Breast epithelium (tissue), 4 donors: ENCODE results near the gene ROCK2. TPM values are rescaled to one million over a fixed set of nuclear protein-coding genes. Genes with fewer than 3 reads are reported as not detected.

Source experiments
- DNase-seq, 2 donors: peaks; one replicate each; pipeline ENCODE4 v3.0.0-alpha.2; 2019; ENCODE audit warnings: low spot score in 2 of 2
- H3K27ac ChIP-seq, 2 donors: fragments of 200-600 bp; sonication (generic) in 1 of 2; one replicate each; pipeline ENCODE4 v1.5.1; 2016 to 2019; ENCODE audit warnings: mild to moderate bottlenecking in 1 of 2
- H3K27me3 ChIP-seq, 2 donors: fragments of 200-600 bp; sonication (generic) in 1 of 2; one replicate each; pipeline versions ENCODE4 v1.5.1 to v1.6.0; 2017 to 2019; ENCODE audit warnings: control low read depth in 1 of 2, mild to moderate bottlenecking in 1 of 2
- H3K36me3 ChIP-seq: fragments of 200-600 bp; one replicate; pipeline ENCODE4 v1.5.1; 2019
- H3K4me1 ChIP-seq, 2 donors: fragments of 200-600 bp; sonication (generic); one replicate each; pipeline ENCODE4 v1.5.1; 2016 to 2019; ENCODE audit warnings: control low read depth in 1 of 2
- H3K4me3 ChIP-seq, 3 donors: fragments of 200-600 bp; sonication (generic); 1 replicate in 2 of 3; 2 replicates in 1 of 3; pipeline ENCODE4 v1.5.1; 2016 to 2019; ENCODE audit warnings: mild to moderate bottlenecking in 3 of 3, moderate library complexity in 2 of 3
- H3K9me3 ChIP-seq, 2 donors: fragments of 200-600 bp; sonication (generic) in 1 of 2; one replicate each; pipeline ENCODE4 v1.5.1; 2016 to 2019; ENCODE audit warnings: control low read depth in 1 of 2
- CTCF ChIP-seq, 3 donors: fragments of 450-650 bp; IDR thresholded peaks; one replicate each; pipeline ENCODE4 v1.5.1; 2016 to 2017; ENCODE audit warnings: antibody characterized with exemption in 3 of 3, mild to moderate bottlenecking in 3 of 3, moderate library complexity in 3 of 3
- POLR2A ChIP-seq: fragments of 450-650 bp; IDR thresholded peaks from one replicate; pipeline ENCODE4 v1.6.1; 2016; ENCODE audit warnings: antibody characterized with exemption, mild to moderate bottlenecking, moderate library complexity
- POLR2AphosphoS5 ChIP-seq, 3 donors: sonication (generic); formaldehyde crosslinking; IDR thresholded peaks; one replicate each; pipeline ENCODE4 v1.6.1; 2017; ENCODE audit warnings: antibody characterized with exemption in 3 of 3
- intact Hi-C: fragments of 100-400 bp; cut with DNase I; formaldehyde crosslinking; loops from one replicate; pipeline ENCODE4 v1.15.1; 2023; ENCODE audit warnings: low total_unique reads
- total RNA-seq, 3 donors: library from RNA; depleted of rRNA; stranded (reverse); fragments of >200 nt; gene quantifications; one replicate each; pipeline ENCODE4 v1.1.0, GENCODE V29; 2016

The ROCK2 gene
- total RNA-seq, 3 donors from 2014 or later = 87.1 to 181 (median 103) TPM

DNA sequence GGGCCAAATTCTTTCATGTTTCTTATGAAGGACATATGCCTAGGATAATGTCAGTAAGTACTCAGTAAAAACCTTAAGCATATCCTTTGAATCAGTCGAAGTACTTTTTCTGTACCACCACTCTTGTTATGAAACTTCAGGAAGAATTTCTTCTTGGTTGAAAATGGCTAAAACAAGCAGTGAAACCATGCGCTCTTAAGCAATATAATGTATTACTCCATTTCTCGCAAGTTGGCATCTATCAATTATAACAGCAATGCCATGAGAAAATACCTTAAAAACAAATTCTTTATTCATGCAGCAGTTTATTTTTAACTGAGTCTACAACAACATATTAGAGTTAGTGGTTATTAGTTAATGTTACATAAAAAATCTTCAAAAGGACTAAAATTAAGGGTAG is 148.2 kb downstream of the ROCK2 start:
- Histone ChIP-seq H3K27ac (no peak overlapping the region), H3K9me3 (no peaks in the 10 kb centered on the region), H3K4me1 (no peaks in the 10 kb centered on the region), H3K4me3 (no peak overlapping the region), H3K36me3 (no peaks in the 10 kb centered on the region), H3K27me3 (no peaks in the 10 kb centered on the region)
- intact Hi-C loops = no loop called here
- no peak for DNase-seq
- no peak for TF ChIP-seq POLR2AphosphoS5 (IDR thresholded peaks at IDR 0.05)
- no peak for TF ChIP-seq POLR2A
- no peak for TF ChIP-seq CTCF (IDR thresholded peaks at IDR 0.05)

GRCh38 chr2:11187731-11188130 is 156.7 kb downstream of the ROCK2 start:
- intact Hi-C loops = no loop called here
- H3K36me3 ChIP-seq = peaks cover 4% of the 10 kb centered on the region
- no peaks in the 10 kb centered on the region for H3K27me3 ChIP-seq
- H3K27ac ChIP-seq = no peak overlapping the region
- H3K4me1 ChIP-seq = no peaks in the 10 kb centered on the region
- H3K4me3 ChIP-seq = no peak overlapping the region
- no peaks in the 10 kb centered on the region for H3K9me3 ChIP-seq
- TF ChIP-seq POLR2A (no peak), CTCF (IDR thresholded peaks at IDR 0.05) (no peak), POLR2AphosphoS5 (IDR thresholded peaks at IDR 0.05) (no peak)
- no peak for DNase-seq

DNA sequence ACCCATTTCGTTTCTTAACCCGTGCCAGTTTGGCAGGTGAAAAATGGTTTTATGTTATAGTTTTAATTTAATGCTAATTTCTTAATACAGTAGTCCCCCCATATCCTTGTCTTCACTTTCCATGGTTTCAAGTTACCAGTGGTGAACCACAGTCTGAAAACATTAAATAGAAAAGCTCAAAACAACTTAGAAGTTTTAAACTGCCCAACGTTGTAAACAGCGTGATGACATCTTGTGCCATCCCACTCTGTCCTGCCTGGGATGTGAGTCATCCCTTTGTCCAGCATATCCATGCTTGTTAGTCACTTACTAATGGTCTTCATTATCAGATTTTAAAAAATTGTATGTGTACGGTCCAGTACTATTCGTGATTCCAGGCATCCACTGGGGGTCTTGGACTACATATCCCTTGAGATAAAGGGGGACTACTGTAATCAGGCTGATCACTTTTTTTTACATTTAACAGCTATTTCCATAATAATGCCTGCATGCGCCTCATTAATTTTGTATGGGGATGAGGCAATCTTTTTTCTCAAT is 157.3 kb downstream of the ROCK2 start:
- peaks cover 4% of the 10 kb centered on the region for H3K36me3 ChIP-seq
- intact Hi-C loops = no loop called here

GRCh38 chr2:11186145-11186544 is 158.3 kb downstream of the ROCK2 start:
- Histone ChIP-seq H3K4me1 (no peaks in the 10 kb centered on the region), H3K27ac (no peak overlapping the region), H3K27me3 (no peaks in the 10 kb centered on the region), H3K36me3 (peaks cover 4% of the 10 kb centered on the region), H3K9me3 (no peaks in the 10 kb centered on the region), H3K4me3 (no peak overlapping the region)
- intact Hi-C loops = no loop called here
- TF ChIP-seq POLR2AphosphoS5 (IDR thresholded peaks at IDR 0.05) (no peak), POLR2A (no peak), CTCF (IDR thresholded peaks at IDR 0.05) (no peak)
- DNase-seq = no peak

More for the DNA sequence above, 157.3 kb downstream of the ROCK2 start:
- H3K4me1 ChIP-seq = no peaks in the 10 kb centered on the region
- TF ChIP-seq POLR2A (no peak), POLR2AphosphoS5 (IDR thresholded peaks at IDR 0.05) (no peak), CTCF (IDR thresholded peaks at IDR 0.05) (no peak)
- no peaks in the 10 kb centered on the region for H3K9me3 ChIP-seq
- H3K27ac ChIP-seq = no peak overlapping the region
- no peak overlapping the region for H3K4me3 ChIP-seq
- H3K27me3 ChIP-seq = no peaks in the 10 kb centered on the region
- no peak for DNase-seq

DNA sequence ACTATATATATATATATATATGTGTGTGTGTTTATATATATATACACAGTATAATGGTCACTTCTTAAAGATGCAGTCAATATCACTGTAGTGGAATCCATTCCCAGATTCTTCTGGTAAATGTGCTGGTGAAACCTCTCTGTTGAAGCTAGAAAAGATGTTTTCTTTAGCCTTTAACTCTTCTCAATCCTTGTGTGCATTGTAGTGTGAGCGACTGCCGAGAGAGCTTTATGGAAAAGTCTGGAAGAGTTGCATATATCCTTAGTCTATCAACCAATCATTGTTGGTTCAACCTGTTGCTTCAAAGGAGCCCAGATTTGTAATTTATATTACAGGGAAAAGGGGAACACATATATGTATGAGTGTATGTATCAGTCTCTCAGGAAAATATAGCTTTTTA is 161.5 kb downstream of the ROCK2 start:
- H3K4me1 ChIP-seq = no peaks in the 10 kb centered on the region
- no peak overlapping the region for H3K27ac ChIP-seq
- H3K36me3 ChIP-seq = no peaks in the 10 kb centered on the region
- no peak for DNase-seq
- H3K27me3 ChIP-seq = no peaks in the 10 kb centered on the region
- H3K9me3 ChIP-seq = no peaks in the 10 kb centered on the region
- H3K4me3 ChIP-seq = no peak overlapping the region
- intact Hi-C loops = no loop called here
- no peak for TF ChIP-seq CTCF (IDR thresholded peaks at IDR 0.05)
- no peak for TF ChIP-seq POLR2A
- no peak for TF ChIP-seq POLR2AphosphoS5 (IDR thresholded peaks at IDR 0.05)
